Measurements from ENCODE around the gene SYNGR1.

Gene SYNGR1

DNA sequence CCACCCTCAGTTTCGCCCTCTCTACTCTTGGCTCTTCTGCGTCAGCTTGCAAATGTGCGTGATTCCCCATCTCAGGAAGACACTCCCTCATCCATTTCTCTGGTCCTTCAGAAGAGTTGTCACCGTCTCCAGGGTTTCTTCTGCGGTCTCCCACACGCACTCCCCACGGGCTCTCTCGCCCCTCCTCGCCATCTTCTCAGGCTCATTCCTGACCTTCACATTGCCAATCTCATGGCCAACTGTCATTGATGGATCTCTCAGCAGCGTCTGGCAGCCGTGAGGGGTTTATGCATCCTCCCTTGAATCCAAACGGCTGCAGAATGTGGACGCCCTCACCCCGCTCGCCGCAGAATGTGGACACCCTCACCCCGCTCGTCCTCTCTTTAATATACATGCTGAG is 10.5 kb downstream of the SYNGR1 start:
- TF ChIP-seq, protein P1, sequence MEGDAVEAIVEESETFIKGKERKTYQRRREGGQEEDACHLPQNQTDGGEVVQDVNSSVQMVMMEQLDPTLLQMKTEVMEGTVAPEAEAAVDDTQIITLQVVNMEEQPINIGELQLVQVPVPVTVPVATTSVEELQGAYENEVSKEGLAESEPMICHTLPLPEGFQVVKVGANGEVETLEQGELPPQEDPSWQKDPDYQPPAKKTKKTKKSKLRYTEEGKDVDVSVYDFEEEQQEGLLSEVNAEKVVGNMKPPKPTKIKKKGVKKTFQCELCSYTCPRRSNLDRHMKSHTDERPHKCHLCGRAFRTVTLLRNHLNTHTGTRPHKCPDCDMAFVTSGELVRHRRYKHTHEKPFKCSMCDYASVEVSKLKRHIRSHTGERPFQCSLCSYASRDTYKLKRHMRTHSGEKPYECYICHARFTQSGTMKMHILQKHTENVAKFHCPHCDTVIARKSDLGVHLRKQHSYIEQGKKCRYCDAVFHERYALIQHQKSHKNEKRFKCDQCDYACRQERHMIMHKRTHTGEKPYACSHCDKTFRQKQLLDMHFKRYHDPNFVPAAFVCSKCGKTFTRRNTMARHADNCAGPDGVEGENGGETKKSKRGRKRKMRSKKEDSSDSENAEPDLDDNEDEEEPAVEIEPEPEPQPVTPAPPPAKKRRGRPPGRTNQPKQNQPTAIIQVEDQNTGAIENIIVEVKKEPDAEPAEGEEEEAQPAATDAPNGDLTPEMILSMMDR (IDR thresholded peaks at IDR 0.05), result no peak
- Histone ChIP-seq H3K27me3 (ENCODE audit: control insufficient read depth, insufficient read depth, low read length) (no peaks in the 10 kb centered on the region), H3K36me3 (ENCODE audit: control insufficient read depth, insufficient read depth, low read length) (no peaks in the 10 kb centered on the region), H2AFZ (no peak overlapping the region), H3K4me1 (no peaks in the 10 kb centered on the region), H3K79me2 (no peaks in the 10 kb centered on the region), H3K9ac (no peak overlapping the region), H3K4me2 (ENCODE audit: low read length) (no peak overlapping the region), H3K9me3 (ENCODE audit: control insufficient read depth, low read length) (no peaks in the 10 kb centered on the region), H3K4me3 (ENCODE audit: low read depth, low read length) (no peak overlapping the region), H3K27ac (no peak overlapping the region)

DNA sequence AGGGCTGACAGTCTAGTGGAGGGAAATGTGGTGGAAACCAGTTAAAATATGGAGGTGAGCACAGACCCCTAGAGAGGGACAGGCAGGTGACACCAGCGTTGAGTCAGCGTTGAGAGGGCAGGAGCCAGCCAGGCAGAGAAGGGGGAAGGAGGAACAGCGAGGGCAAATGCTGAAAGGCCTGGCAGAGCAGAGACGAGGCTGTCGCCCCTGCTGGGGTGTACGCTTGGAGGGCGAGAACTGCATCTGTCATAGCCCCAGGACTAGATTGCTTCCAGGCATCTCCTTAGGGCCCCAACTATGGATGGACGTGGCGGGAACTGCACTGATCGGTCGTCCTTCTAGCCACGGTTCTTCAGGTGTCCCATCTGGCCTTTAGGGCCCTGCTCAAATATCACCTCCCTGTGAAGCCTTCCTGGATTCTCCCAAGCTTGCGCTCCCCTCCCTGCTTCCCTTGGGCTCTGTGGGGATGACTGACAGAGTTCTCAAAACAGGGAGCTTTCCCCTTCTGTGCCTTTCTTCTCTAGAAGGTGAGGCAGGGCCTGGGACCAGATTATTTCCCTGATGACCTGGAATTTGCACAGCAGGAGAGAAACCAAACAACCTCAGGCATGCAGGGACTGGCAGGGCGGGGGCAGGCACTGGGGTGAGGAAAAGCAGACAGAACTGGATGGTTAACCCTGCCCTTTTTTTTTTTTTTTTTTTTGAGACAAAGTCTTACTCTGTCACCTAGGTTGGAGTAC is 11.1 kb downstream of the SYNGR1 start:
- Histone ChIP-seq H3K36me3 (ENCODE audit: control insufficient read depth, insufficient read depth, low read length) (no peaks in the 10 kb centered on the region), H3K4me3 (ENCODE audit: low read depth, low read length) (no peak overlapping the region), H3K27ac (no peak overlapping the region), H3K4me2 (ENCODE audit: low read length) (no peak overlapping the region), H2AFZ (no peak overlapping the region), H3K27me3 (ENCODE audit: control insufficient read depth, insufficient read depth, low read length) (no peaks in the 10 kb centered on the region), H3K9me3 (ENCODE audit: control insufficient read depth, low read length) (no peaks in the 10 kb centered on the region), H3K9ac (no peak overlapping the region), H3K79me2 (no peaks in the 10 kb centered on the region), H3K4me1 (no peaks in the 10 kb centered on the region)
- TF ChIP-seq, protein P1 (IDR thresholded peaks at IDR 0.05), result no peak

DNA sequence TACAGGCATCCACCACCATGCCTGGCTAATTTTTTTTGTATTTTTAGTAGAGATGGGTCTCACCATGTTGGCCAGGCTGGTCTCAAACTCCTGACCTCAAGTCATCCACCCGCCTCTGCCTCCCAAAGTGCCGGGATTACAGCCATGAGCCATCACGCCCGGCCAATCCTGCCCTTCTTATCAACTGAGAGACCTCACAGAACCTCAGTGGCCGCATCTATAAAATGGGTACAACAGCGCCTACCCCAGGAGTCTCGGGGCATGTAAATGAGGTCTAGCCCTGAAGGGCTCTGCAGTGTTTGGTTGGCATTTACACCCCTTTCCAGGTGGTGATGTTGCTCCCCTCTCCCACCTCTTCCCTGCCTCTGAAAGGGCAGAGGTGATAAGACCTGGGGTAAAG is 11.7 kb downstream of the SYNGR1 start:
- Histone ChIP-seq H3K27me3 (ENCODE audit: control insufficient read depth, insufficient read depth, low read length) (no peaks in the 10 kb centered on the region), H3K36me3 (ENCODE audit: control insufficient read depth, insufficient read depth, low read length) (no peaks in the 10 kb centered on the region), H3K4me3 (ENCODE audit: low read depth, low read length) (no peak overlapping the region), H3K4me2 (ENCODE audit: low read length) (no peak overlapping the region), H3K27ac (no peak overlapping the region), H3K4me1 (no peaks in the 10 kb centered on the region), H3K79me2 (no peaks in the 10 kb centered on the region), H2AFZ (no peak overlapping the region), H3K9ac (no peak overlapping the region), H3K9me3 (ENCODE audit: control insufficient read depth, low read length) (no peaks in the 10 kb centered on the region)
- TF ChIP-seq, protein P1 (IDR thresholded peaks at IDR 0.05), result no peak

DNA sequence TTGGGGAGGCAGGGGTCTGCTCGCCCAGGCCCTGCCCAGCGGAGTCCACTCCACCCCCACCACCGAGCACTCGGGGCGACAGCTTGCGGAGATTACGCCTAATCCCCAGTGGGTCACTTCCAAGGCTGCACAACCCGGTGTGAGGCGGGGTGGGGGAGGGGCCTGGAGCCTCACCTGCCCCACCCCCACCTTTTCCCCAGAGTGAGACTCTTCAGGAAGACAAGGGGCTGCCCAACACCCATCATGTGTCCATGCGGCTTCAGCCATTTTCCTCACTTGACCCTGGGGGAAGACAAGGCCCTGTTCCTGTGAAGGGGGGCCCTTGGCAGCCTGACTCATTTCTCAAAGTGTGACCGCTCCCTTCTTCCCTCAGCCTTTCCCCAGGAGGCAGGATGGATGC is 12.5 kb downstream of the SYNGR1 start:
- TF ChIP-seq, protein P1 (IDR thresholded peaks at IDR 0.05), result no peak
- no peak overlapping the region for H3K27ac ChIP-seq
- H3K9me3 ChIP-seq (ENCODE audit: control insufficient read depth, low read length), result no peaks in the 10 kb centered on the region
- no peak overlapping the region for H3K9ac ChIP-seq
- no peak overlapping the region for H3K4me3 ChIP-seq (ENCODE audit: low read depth, low read length)
- no peaks in the 10 kb centered on the region for H3K79me2 ChIP-seq
- H3K27me3 ChIP-seq (ENCODE audit: control insufficient read depth, insufficient read depth, low read length), result no peaks in the 10 kb centered on the region
- no peaks in the 10 kb centered on the region for H3K36me3 ChIP-seq (ENCODE audit: control insufficient read depth, insufficient read depth, low read length)
- H3K4me1 ChIP-seq, result no peaks in the 10 kb centered on the region
- no peak overlapping the region for H3K4me2 ChIP-seq (ENCODE audit: low read length)
- H2AFZ ChIP-seq, result no peak overlapping the region

DNA sequence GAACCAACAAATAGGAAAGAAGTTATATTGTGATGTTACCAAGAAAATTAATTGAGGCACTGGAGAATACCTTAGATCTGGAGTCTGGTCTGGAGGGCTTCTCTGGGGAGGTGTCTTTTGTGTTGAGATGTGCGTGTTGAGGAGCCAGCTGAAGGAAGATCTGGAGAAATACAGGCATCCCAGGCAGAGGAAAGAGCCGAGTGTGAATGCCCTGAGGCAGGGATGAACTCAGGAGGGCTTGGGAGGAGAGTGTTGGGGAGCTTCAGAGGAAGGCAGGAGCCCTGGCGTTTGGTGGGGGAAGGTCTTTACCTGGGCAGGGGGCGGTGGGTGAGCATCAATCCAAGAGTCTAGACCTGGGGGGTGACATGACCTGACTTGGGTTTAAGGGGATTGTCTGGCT is 13.1 kb downstream of the SYNGR1 start:
- H3K36me3 ChIP-seq (ENCODE audit: control insufficient read depth, insufficient read depth, low read length), result no peaks in the 10 kb centered on the region

More for the DNA sequence above, 13.1 kb downstream of the SYNGR1 start:
- Histone ChIP-seq H3K4me3 (ENCODE audit: low read depth, low read length) (no peak overlapping the region), H3K9me3 (ENCODE audit: control insufficient read depth, low read length) (no peaks in the 10 kb centered on the region), H3K9ac (no peak overlapping the region), H3K4me2 (ENCODE audit: low read length) (no peak overlapping the region), H3K27ac (no peak overlapping the region), H3K27me3 (ENCODE audit: control insufficient read depth, insufficient read depth, low read length) (no peaks in the 10 kb centered on the region), H2AFZ (no peak overlapping the region), H3K4me1 (no peaks in the 10 kb centered on the region), H3K79me2 (no peaks in the 10 kb centered on the region)
- TF ChIP-seq, protein P1 (IDR thresholded peaks at IDR 0.05), result no peak

All from parathyroid adenoma (tissue), 2 donors.